Panc1 (cell line): ENCODE results near the gene UGT1A10. TPM values are rescaled to one million over a fixed set of nuclear protein-coding genes. Genes with fewer than 3 reads are reported as not detected.

ENCODE experiments used
- ATAC-seq: fragments of 200-7000 bp; cut with Tn5 transposase; 2 replicates; pipeline ENCODE4 v1.9.1; 2020; ENCODE audit warnings: mild to moderate bottlenecking, moderate library complexity
- BruUV-seq: library from RNA; stranded (reverse); fragments of 400-500 nt; replicated peaks from 2 replicates; lab custom pipeline; 2021; lab: Mats Ljungman, UMichigan
- CTCF ChIA-PET: fragments of 300-600 bp; sonication (Branson Sonifier 250); formaldehyde crosslinking; loops from one replicate; lab custom pipeline; 2022; ENCODE audit warnings: antibody characterized with exemption; lab: Charles Lee
- POLR2A ChIA-PET: fragments of 300-600 bp; sonication (Branson Sonifier 250); formaldehyde crosslinking; loops from one replicate; lab custom pipeline; 2022; ENCODE audit warnings: antibody characterized with exemption; lab: Charles Lee
- DNase-seq: peaks from one replicate; pipeline ENCODE4 v3.0.0-alpha.2; 2010; ENCODE audit warnings: low read depth, low spot score
- H3K27ac ChIP-seq: 2 replicates; pipeline ENCODE4 v1.5.1; 2011; ENCODE audit warnings: mild to moderate bottlenecking, low read length, inconsistent platforms
- H3K27me3 ChIP-seq: fragments of 200-500 bp; sonication (Bioruptor generic); 2 replicates; pipeline ENCODE4 v1.6.0; 2014; ENCODE audit warnings: low read length, inconsistent platforms; ENCODE audit not compliant: control insufficient read depth, insufficient read depth
- H3K36me3 ChIP-seq: fragments of 200-500 bp; sonication (Bioruptor generic); 2 replicates; pipeline ENCODE4 v1.5.1; 2014; ENCODE audit warnings: inconsistent platforms, mild to moderate bottlenecking, low read length, moderate library complexity; ENCODE audit not compliant: control insufficient read depth, insufficient read depth
- H3K4me1 ChIP-seq: 2 replicates; pipeline ENCODE4 v1.5.1; 2011; ENCODE audit warnings: inconsistent platforms, mild to moderate bottlenecking, low read length, moderate library complexity; ENCODE audit not compliant: control insufficient read depth, insufficient read depth
- H3K4me3 ChIP-seq, 2 experiments: 2 replicates each; pipeline ENCODE4 v1.5.1; 2011 to 2012; ENCODE audit warnings: low read depth in 2 of 2, low read length in 2 of 2, mild to moderate bottlenecking in 2 of 2, inconsistent platforms in 1 of 2, moderate library complexity in 1 of 2
- H3K9me3 ChIP-seq: fragments of 200-500 bp; sonication (Bioruptor generic); 2 replicates; pipeline ENCODE4 v1.5.1; 2014; ENCODE audit warnings: low read depth, mild to moderate bottlenecking, inconsistent platforms, low read length, moderate library complexity; ENCODE audit not compliant: control insufficient read depth, insufficient read depth
- POLR2AphosphoS5 ChIP-seq: IDR thresholded peaks from 2 replicates; pipeline ENCODE4 v1.6.1; 2012; ENCODE audit warnings: mild to moderate bottlenecking, low read depth, low read length, moderate library complexity
- REST ChIP-seq, 2 experiments: IDR thresholded peaks; 2 replicates each; pipeline ENCODE4 v1.6.1; 2011 to 2012; ENCODE audit warnings: low read depth in 2 of 2, control low read depth in 1 of 2, low read length in 1 of 2, mild to moderate bottlenecking in 1 of 2, moderate library complexity in 1 of 2; ENCODE audit not compliant: insufficient read depth in 1 of 2
- SIN3A ChIP-seq: IDR thresholded peaks from 2 replicates; pipeline ENCODE4 v1.6.1; 2012; ENCODE audit warnings: low read depth, mild to moderate bottlenecking, low read length, moderate library complexity, borderline replicate concordance; ENCODE audit not compliant: insufficient read depth
- TCF7L2 ChIP-seq: IDR thresholded peaks from 2 replicates; pipeline ENCODE4 v1.6.1; 2011; ENCODE audit warnings: mild to moderate bottlenecking, low read depth, low read length, inconsistent platforms
- in situ Hi-C: cut with HindIII; loops from 2 replicates; pipeline ENCODE4 v1.10.0; 2016; ENCODE audit warnings: low sequenced_read_pairs, low pct_unique_long_range_greater_than_20kb
- intact Hi-C: fragments of 100-400 bp; cut with micrococcal nuclease; formaldehyde crosslinking; loops from one replicate; pipeline ENCODE4 v1.10.0; 2022; ENCODE audit not compliant: unreplicated experiment
- total RNA-seq: library from RNA; stranded (reverse); gene quantifications from one replicate; pipeline ENCODE4 v1.2.1, GENCODE V29; 2021; ENCODE audit not compliant: unreplicated experiment
- TF ChIP-seq, protein P1 (sequence below): fragments of 450-650 bp; IDR thresholded peaks from 2 replicates; pipeline ENCODE4 v1.5.1; 2017; ENCODE audit warnings: mild to moderate bottlenecking

The UGT1A10 gene
- total RNA-seq, 1 experiment from 2014 or later: not detected

DNA sequence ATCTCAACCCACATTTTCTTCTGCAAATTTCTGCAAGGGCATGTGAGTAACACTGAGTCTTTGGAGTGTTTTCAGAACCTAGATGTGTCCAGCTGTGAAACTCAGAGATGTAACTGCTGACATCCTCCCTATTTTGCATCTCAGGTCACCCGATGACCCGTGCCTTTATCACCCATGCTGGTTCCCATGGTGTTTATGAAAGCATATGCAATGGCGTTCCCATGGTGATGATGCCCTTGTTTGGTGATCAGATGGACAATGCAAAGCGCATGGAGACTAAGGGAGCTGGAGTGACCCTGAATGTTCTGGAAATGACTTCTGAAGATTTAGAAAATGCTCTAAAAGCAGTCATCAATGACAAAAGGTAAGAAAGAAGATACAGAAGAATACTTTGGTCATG lies 131.8 kb downstream of the UGT1A10 start:
- BruUV-seq: no TSS peak
- in situ Hi-C loops: no loop called here
- intact Hi-C loops: no loop called here
- ChIA-PET POLR2A (no interaction called here), CTCF (no interaction called here)
- Histone ChIP-seq H3K27me3 (peaks cover 2% of the 10 kb centered on the region; the same call in 1 of the 2 replicates), H3K4me3 (no peak overlapping the region), H3K4me1 (no peaks in the 10 kb centered on the region), H3K36me3 (no peaks in the 10 kb centered on the region), H3K27ac (no peak overlapping the region), H3K9me3 (no peaks in the 10 kb centered on the region)
- ATAC-seq (no peak), DNase-seq (no peak)
- TF ChIP-seq REST (IDR thresholded peaks at IDR 0.05; ENCODE audit: insufficient read depth in 1 of 2, low read depth in 2 of 2, low read length in 1 of 2): no peak
- TF ChIP-seq, protein P1, sequence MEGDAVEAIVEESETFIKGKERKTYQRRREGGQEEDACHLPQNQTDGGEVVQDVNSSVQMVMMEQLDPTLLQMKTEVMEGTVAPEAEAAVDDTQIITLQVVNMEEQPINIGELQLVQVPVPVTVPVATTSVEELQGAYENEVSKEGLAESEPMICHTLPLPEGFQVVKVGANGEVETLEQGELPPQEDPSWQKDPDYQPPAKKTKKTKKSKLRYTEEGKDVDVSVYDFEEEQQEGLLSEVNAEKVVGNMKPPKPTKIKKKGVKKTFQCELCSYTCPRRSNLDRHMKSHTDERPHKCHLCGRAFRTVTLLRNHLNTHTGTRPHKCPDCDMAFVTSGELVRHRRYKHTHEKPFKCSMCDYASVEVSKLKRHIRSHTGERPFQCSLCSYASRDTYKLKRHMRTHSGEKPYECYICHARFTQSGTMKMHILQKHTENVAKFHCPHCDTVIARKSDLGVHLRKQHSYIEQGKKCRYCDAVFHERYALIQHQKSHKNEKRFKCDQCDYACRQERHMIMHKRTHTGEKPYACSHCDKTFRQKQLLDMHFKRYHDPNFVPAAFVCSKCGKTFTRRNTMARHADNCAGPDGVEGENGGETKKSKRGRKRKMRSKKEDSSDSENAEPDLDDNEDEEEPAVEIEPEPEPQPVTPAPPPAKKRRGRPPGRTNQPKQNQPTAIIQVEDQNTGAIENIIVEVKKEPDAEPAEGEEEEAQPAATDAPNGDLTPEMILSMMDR: no peak
- TF ChIP-seq SIN3A: no peak
- TF ChIP-seq POLR2AphosphoS5: no peak
- TF ChIP-seq TCF7L2: no peak

GRCh38 chr2:233769260-233769659 lies 133.0 kb downstream of the UGT1A10 start:
- Histone ChIP-seq H3K36me3 (no peaks in the 10 kb centered on the region), H3K4me1 (no peaks in the 10 kb centered on the region), H3K4me3 (no peak overlapping the region), H3K27me3 (no peaks in the 10 kb centered on the region), H3K27ac (no peak overlapping the region), H3K9me3 (no peaks in the 10 kb centered on the region)
- CTCF ChIA-PET: no interaction called here
- intact Hi-C loops (no loop called here), in situ Hi-C loops (no loop called here)
- no peak for TF ChIP-seq SIN3A
- no peak for TF ChIP-seq POLR2AphosphoS5
- TF ChIP-seq, protein P1: no peak
- no peak for TF ChIP-seq TCF7L2
- no peak for TF ChIP-seq REST (IDR thresholded peaks at IDR 0.05; ENCODE audit: insufficient read depth in 1 of 2, low read depth in 2 of 2, low read length in 1 of 2)
- no peak for ATAC-seq
- no peak for DNase-seq
- BruUV-seq: no TSS peak
- POLR2A ChIA-PET: no interaction called here
